Muscle of back (tissue), 11 donors: ENCODE data around the gene UGGT2. TPM values are rescaled to one million over a fixed set of nuclear protein-coding genes. Genes with fewer than 3 reads are reported as not detected.
"Not testable (repeated sequence)": the region's sequence is repeated elsewhere in the genome, so short reads cannot be mapped to it uniquely, and the experiment has no call there.

Source experiments
- DNase-seq, 3 donors: peaks; one replicate each; pipeline versions ENCODE4 v3.0.0 to v3.0.0-alpha.2; 2013
- polyA plus RNA-seq, 10 donors: library from polyadenylated mRNA; unstranded; fragments of 120-200 nt; gene quantifications; one replicate each; pipeline ENCODE4 v1.2.1, GENCODE V29; 2013; ENCODE audit not compliant: insufficient read length in 10 of 10

UGGT2 gene
- polyA plus RNA-seq, 10 donors: 17.8 to 39.3 (median 22.5) TPM

- DNase-seq: no peak
Observed at GRCh38 chr13:95898256-95898655, 154.9 kb downstream of the UGGT2 start.

- DNase-seq: no peak
Observed at GRCh38 chr13:95896301-95896700, 156.9 kb downstream of the UGGT2 start.

- DNase-seq: no peak
Observed at GRCh38 chr13:95893861-95894260, 159.3 kb downstream of the UGGT2 start.

- DNase-seq: no peak
Observed at GRCh38 chr13:95882121-95882520, 171.1 kb downstream of the UGGT2 start.

GRCh38 chr13:95880331-95880730, 172.9 kb downstream of the UGGT2 start:
- no peak for DNase-seq

GRCh38 chr13:95874286-95874685, 178.9 kb downstream of the UGGT2 start:
- DNase-seq: no peak

GRCh38 chr13:95870421-95870820, 182.8 kb downstream of the UGGT2 start:
- DNase-seq: no peak

- no peak for DNase-seq
Observed at GRCh38 chr13:95865080-95865615, 188.1 kb downstream of the UGGT2 start.

- no peak for DNase-seq
Observed at GRCh38 chr13:95862408-95862807, 190.8 kb downstream of the UGGT2 start.

GRCh38 chr13:95861296-95861695, 191.9 kb downstream of the UGGT2 start:
- no peak for DNase-seq

GRCh38 chr13:95858286-95859075, 194.7 kb downstream of the UGGT2 start:
- DNase-seq: peak; percentile 11 to 40 (median 21)

- not testable (repeated sequence) for DNase-seq
Observed at GRCh38 chr13:95845656-95846055, 207.5 kb downstream of the UGGT2 start.

- no peak for DNase-seq
Observed at GRCh38 chr13:95842898-95843297, 210.3 kb downstream of the UGGT2 start.

- DNase-seq: no peak
Observed at GRCh38 chr13:95841894-95842293, 211.3 kb downstream of the UGGT2 start.

- DNase-seq: peak; percentile 54 to 78 (median 70)
Observed at GRCh38 chr13:95834134-95834765, 219.0 kb downstream of the UGGT2 start.

- DNase-seq: peak in 2 of 3 donors; percentile 0 to 4
Observed at GRCh38 chr13:95833719-95834118, 219.5 kb downstream of the UGGT2 start.

- DNase-seq: no peak
Observed at GRCh38 chr13:95833126-95833525, 220.1 kb downstream of the UGGT2 start.

GRCh38 chr13:95822303-95822702, 230.9 kb downstream of the UGGT2 start:
- DNase-seq: no peak

- DNase-seq: no peak
Observed at GRCh38 chr13:95814495-95814894, 238.7 kb downstream of the UGGT2 start.

- DNase-seq: no peak
Observed at GRCh38 chr13:95813139-95813538, 240.1 kb downstream of the UGGT2 start.

- no peak for DNase-seq
Observed at GRCh38 chr13:95809429-95809828, 243.8 kb downstream of the UGGT2 start.

GRCh38 chr13:95805921-95806320, 247.3 kb downstream of the UGGT2 start:
- no peak for DNase-seq

- no peak for DNase-seq
Observed at GRCh38 chr13:95801825-95802224, 251.4 kb downstream of the UGGT2 start.
